ENCODE results near the gene SSNA1.

GRCh38 chr9:137169896-137170358 is 18.5 kb upstream of the SSNA1 start, which contains the start of gene LRRC26:
- TF ChIP-seq CTCF (conservative IDR thresholded peaks at IDR 0.05 in 1 of 2, IDR thresholded peaks at IDR 0.05 in 1 of 2; ENCODE audit: low read depth in 1 of 2, low read length in 2 of 2), result no peak
- no peak for TF ChIP-seq EZH2 (IDR thresholded peaks at IDR 0.05; ENCODE audit: low read length, missing control alignments)

Measured in fibroblast of lung (primary cell).